Heart left ventricle (tissue), 13 donors: Measurements from ENCODE around the gene NBR1.

ENCODE experiments used
- POLR2A ChIP-seq, 2 donors: fragments of 450-650 bp; IDR thresholded peaks; one replicate each; pipeline ENCODE4 v1.6.1; 2017; ENCODE audit warnings: antibody characterized with exemption in 2 of 2, mild to moderate bottlenecking in 2 of 2, moderate library complexity in 2 of 2
- TF ChIP-seq, protein P1 (sequence below), 12 donors: fragments of 200-600 bp; sonication (generic) in 4 of 12; IDR thresholded peaks; one replicate each; pipeline versions ENCODE4 v1.5.0 to v1.8.0; 2018 to 2022; ENCODE audit warnings: antibody characterized with exemption in 12 of 12, mild to moderate bottlenecking in 5 of 12
- donor health status: ischemic (EF 13 %, LVEDD 7.1; RV severe dilation, severe dysfunction).
- donor health status: DM: no; HTN: yes; CAD: no.
- donor health status: DM: no; HTN: no; CAD: no.
- donor health status: ischemic (EF 25% LVEDD 6.9; RV normal size, moderate dysfunction).
- donor health status: ischemic (EF 25% LVEDD 5.7; RV mildly dilated, moderate dysfunction).
- donor health status: ischemic (EF 35%, LVEDD 5.7; RV mildly dilated, moderate dysfunction).
- donor health status: nonischemic (EF 11% LVEDD 7.7; RV severe dilation, severe dysfunction).
- donor health status: DM: yes; HTN: yes; CAD: no.
- donor health status: PGD.
- donor health status: ischemic (EF 29% LVEDD 5.4; RV normal size, mild dysfunction).
- donor health status: nonischemic (EF 23%, LVEDD 6.1; RV moderate dilation, normal function).

DNA sequence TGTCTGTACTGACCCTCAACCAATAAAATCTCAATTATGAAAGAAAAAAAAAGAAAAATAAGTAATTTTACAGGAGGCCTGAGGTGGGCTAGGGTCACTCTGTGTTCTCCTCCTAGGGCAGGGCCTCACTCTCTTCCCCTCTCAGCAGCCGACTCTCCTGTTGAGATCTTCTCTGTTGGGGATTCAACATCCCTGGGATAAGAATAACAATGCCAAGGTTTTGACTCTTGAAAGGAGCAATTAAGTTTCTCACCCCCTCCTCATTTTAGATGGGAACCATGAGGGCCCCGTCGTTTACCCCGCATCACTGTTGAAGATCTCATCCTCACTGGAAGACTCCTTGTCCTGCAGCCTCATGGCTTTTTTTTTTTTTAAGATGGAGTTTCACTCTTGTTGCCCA, 24.4 kb upstream of the NBR1 start:
- TF ChIP-seq, protein P1, sequence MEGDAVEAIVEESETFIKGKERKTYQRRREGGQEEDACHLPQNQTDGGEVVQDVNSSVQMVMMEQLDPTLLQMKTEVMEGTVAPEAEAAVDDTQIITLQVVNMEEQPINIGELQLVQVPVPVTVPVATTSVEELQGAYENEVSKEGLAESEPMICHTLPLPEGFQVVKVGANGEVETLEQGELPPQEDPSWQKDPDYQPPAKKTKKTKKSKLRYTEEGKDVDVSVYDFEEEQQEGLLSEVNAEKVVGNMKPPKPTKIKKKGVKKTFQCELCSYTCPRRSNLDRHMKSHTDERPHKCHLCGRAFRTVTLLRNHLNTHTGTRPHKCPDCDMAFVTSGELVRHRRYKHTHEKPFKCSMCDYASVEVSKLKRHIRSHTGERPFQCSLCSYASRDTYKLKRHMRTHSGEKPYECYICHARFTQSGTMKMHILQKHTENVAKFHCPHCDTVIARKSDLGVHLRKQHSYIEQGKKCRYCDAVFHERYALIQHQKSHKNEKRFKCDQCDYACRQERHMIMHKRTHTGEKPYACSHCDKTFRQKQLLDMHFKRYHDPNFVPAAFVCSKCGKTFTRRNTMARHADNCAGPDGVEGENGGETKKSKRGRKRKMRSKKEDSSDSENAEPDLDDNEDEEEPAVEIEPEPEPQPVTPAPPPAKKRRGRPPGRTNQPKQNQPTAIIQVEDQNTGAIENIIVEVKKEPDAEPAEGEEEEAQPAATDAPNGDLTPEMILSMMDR (IDR thresholded peaks at IDR 0.05), result no peak
- TF ChIP-seq POLR2A (IDR thresholded peaks at IDR 0.05), result no peak
